ENCODE results near the gene CDH4.

DNA sequence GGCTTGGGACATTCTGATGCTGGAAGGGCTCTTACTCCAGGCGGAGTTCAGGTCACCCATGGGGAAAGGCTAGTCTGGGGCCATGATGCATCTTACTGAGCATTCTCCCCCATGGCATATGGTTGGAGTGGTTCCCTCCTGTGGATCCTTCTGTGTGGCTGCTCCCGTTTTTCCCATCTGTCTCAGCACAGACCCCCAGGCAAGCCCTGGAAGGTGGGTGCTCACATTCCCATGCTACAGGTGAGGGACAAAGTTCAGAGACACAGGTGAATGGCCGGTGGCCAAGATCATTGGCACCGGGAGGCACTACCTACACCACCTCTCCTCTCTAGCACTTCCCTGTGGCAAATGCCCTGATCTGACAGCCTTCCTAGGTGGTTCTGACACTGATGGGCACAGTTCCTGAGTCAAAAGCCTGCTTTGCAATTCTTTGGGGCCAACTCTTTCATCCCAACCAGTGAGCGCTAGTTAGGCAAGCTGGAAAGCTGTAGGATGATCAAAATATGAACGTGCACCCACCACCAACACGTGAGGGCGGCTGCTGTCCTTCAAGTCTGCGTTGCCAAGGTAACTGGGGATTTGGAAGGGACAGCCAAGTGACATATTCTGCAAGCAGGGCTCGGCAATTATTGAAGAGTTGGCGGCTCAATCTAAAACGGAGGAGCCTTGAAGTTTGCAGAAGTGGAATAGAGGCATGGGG, 124.6 kb downstream of the CDH4 start:
- TF ChIP-seq, protein P1, sequence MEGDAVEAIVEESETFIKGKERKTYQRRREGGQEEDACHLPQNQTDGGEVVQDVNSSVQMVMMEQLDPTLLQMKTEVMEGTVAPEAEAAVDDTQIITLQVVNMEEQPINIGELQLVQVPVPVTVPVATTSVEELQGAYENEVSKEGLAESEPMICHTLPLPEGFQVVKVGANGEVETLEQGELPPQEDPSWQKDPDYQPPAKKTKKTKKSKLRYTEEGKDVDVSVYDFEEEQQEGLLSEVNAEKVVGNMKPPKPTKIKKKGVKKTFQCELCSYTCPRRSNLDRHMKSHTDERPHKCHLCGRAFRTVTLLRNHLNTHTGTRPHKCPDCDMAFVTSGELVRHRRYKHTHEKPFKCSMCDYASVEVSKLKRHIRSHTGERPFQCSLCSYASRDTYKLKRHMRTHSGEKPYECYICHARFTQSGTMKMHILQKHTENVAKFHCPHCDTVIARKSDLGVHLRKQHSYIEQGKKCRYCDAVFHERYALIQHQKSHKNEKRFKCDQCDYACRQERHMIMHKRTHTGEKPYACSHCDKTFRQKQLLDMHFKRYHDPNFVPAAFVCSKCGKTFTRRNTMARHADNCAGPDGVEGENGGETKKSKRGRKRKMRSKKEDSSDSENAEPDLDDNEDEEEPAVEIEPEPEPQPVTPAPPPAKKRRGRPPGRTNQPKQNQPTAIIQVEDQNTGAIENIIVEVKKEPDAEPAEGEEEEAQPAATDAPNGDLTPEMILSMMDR (IDR thresholded peaks at IDR 0.05): no peak
- TF ChIP-seq POLR2A (IDR thresholded peaks at IDR 0.05) (no peak), EP300 (IDR thresholded peaks at IDR 0.05; ENCODE audit: low read depth) (no peak), POLR2AphosphoS5 (IDR thresholded peaks at IDR 0.05) (no peak)
